COLO668 (cell line): ENCODE measurements around the gene CRHR2.

Source experiments
- DNase-seq: peaks from one replicate; lab custom pipeline; 2025; ENCODE audit not compliant: unreplicated experiment; lab: John Stamatoyannopoulos, UW

The CRHR2 gene

DNA sequence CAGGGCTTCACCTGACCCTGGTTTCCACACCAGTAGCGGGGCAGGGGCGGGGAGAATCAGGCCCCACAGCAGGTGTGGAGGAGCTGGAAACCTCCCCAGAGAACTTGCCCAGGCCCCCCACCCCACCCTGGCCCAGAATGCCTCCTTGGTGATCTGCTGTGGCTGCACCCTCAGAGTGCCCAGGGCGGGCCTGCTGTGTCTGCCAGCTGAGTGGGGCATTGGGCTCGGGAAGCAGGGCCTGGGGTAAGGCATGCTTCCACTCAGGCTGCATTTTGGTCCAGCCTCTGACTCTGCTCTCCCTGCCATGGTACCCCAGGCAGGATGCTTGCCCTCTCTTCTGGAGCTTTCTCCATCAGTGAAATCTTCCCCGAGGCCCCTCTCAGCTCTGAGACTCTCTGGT, 1.1 kb upstream of the CRHR2 start:
- DNase-seq, result no peak

DNA sequence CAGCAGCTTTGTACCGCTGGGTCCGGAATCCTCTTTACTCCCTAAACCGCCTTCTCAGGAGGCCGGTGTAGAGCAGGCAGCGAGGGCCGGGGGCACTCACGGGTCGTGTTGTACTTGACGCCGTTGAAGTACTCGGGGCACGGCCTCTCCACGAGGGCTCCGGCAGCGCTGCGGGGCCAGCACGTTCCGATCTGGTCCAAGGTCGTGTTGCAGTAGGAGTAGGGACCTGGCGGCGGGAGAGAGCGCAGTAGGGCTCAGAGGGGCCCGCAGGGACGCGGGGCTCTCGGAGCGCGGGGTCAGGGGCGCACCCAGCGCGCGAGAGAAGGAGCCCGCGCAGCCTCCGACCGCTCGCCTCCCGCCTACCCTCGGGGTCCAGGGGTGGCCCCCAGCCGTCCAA, 443 bp downstream of the CRHR2 start:
- peak; percentile 53 for DNase-seq

DNA sequence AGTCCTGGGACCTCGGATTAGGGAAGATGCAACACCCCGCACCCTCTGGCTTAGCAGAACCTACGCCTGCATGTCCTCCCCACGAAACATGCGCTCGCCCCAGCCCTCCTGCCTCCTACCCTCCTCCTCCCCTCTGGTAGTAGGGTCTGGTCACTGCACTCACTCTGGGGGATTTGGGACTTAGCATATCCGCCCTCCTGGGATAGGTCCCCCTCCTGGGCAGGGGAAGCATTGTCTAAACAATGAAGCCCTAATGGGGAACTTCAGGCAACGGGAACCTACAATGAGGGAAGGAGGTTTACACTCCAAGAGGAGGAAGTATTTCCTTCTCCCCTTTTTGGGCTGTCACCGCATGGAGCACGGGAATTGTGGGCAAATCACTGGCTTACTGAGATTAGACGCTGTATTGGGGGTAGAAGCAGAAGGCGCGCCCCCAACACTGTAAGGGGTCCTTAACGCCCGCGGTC, 892 bp downstream of the CRHR2 start:
- DNase-seq, result no peak

DNA sequence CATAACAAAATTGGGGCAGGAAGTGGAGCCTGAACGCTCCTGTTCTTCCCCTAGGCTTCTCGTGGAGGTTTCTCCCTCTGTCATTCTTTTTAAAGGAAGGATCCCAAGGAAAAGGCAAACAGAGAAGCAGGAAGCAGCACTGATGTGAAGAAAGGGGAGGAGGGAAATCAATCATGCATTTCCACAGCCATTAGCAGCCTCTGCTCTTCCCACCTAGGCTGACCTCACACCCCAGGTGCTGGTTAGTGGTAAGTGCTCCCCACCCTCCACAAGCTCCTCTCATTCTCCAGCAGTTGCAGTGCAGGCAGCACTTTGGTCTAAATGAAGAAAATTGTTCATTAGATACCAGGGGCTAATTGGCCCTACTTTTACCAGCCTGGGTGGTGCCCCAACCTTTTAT, 2.6 kb downstream of the CRHR2 start:
- peak; percentile 35 for DNase-seq

DNA sequence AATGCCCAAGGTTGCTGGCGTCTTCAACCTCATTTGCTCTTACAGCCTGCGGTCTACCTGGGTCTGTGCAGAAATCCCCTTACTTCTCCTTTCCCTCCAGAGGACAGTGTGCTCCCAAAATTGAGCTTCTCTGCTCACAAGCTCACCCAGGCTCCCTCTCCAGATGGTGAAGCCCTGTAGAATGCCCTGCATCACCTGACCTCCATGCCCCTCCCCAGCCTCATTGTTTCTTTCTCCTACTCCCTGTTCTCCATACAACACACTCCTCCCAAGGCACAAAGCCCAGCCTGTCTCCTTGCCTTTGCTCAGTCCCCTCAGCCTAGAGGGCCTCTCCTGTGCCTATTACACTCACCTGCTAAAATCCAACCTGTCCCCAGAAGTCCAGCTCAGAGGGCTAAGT, 3.5 kb downstream of the CRHR2 start:
- DNase-seq, result no peak

DNA sequence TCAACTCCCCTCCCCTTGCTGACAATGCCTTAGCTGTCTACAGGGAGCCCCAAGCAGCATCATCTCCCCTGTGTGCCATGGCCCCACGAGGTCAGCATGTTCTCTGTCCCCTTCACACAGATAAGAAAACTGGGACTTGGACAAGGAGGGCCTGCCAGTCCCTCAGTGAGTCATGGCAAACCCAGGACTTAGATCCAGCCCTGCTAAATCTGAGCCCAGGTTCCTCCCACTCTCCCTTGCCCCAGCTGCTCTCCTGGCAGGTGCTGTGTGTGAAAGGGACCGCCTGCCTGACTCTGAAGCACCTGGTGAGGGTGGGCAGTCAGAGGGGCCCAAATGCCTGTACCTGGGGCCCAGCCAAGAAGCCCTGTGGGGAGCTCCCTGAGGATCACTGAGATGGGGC, 7.4 kb downstream of the CRHR2 start:
- peak; percentile 22 for DNase-seq

DNA sequence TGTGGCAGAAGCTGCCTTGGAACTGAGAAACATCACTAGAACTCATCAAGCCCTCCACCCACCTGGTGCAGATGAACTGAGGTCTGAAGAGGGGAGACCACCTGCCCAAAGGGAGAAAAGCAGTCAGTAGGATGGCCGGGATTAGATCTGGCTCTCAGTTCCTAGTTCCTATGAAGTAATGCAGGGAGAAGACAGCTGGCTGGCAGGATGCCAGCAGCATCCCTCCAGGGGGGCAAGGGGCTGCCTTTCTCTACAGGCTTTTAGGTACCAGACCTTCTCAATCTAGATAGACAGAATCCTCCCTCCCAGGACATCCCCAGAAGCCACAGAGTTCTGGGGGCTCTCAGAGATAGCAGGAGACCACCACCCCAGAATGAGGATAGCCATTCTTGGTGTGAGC, 7.8 kb downstream of the CRHR2 start:
- DNase-seq, result no peak

DNA sequence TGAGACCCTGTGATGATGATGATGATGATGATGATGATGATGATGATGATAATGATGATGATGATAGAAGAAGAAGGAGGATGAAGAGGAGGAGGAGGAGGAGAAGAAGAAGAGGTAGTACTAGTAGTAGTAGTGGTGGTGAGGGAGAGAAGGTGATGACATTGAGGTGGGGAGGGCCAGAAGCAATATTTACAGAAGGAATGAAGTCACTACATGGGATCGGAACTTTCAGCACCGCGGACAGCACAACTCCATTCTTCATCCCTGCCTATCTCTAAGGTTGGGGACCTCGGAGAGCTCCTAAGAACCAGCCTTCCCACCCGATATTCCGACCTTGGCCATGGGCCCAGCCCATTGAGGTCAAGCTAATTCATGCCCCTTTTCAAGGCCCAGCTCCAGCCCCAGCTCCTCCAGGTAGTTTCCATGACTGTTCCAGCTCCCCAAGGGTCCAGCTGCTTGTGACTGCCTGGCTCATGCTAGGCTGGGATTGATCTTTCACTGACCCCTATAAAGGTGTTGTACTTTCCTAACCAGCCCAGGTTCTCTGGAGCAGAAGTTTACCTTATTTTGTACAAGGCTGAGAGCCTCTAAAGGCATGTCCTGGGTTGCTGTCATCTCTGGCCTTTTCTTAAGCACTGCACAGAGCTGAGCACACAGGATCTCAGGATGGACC, 10.3 kb downstream of the CRHR2 start:
- no peak for DNase-seq

DNA sequence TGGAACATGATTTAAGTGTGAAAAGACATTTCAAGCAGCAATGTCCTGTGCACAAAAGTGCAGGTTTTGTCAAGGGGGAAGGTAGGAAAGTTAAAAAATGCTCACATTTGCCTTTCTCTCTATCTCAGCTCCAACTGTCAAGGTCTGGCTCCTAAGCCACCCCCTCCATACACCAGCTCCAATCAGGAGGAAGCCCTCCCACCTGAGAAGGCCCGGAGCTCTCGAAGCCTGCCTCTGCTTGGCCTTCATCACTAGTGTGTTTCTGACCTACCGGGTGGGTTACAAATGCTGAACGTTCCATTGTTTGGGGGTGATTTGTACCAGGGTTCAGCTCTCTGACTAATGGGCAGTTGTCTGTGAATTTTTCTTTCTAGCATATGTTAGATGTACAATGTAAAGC, 14.2 kb downstream of the CRHR2 start:
- no peak for DNase-seq

DNA sequence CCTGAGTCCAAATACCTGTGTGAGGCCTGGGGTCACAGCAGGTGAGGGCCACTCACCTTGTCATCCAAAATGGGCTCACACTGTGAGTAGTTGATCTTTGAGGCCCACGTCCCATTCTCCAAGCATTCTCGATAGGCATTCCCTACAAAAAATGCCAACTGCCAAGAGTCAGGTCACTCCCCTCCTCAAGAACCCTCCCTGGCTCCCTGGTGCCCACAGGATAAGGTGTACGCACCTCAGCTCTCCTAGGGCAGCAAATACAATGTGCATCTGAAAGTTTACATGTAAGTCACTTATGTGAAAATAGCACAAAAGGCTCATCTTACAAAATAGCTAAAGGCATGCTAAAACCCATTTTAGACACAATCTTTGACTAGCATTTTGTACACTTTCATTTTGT, 15.1 kb downstream of the CRHR2 start:
- DNase-seq, result no peak

DNA sequence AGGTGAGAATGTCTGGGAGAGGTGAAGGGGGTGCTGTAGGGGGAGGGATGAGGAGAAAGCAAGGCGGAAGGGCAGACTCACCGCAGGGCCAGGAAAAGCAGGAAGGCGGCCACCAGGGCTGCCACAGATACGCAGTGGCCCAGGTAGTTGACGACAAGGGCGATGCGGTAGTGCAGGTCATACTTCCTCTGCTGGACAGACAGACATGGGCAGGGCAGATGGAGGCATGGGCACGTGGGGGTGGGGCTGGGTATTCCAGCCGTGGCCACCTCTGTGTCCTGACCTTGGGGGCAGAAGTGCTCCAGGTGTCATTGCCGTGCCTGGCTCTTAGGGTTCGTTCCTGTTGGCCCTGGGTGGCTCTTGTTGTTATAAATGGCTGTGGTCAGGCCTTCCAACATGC, 16.8 kb downstream of the CRHR2 start:
- no peak for DNase-seq

DNA sequence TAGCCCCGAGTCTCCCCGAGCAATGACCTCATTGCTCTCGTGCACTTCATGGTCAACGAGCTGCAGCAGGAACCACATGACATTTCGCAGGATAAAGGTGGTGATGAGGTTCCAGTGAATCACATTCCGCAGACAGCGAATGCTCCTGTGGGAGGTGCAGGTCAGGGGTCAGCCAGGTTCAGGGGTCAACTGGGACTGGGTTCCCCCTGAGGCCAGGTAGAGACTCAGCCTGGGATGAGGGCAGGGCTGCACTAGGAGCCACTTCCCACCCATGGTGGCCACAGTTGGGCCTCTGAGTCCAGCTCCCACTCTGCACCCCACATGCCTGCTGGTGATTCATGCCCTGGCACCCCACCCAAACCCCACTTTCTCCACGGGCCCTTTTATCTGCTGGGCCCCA, 17.2 kb downstream of the CRHR2 start:
- DNase-seq, result no peak

DNA sequence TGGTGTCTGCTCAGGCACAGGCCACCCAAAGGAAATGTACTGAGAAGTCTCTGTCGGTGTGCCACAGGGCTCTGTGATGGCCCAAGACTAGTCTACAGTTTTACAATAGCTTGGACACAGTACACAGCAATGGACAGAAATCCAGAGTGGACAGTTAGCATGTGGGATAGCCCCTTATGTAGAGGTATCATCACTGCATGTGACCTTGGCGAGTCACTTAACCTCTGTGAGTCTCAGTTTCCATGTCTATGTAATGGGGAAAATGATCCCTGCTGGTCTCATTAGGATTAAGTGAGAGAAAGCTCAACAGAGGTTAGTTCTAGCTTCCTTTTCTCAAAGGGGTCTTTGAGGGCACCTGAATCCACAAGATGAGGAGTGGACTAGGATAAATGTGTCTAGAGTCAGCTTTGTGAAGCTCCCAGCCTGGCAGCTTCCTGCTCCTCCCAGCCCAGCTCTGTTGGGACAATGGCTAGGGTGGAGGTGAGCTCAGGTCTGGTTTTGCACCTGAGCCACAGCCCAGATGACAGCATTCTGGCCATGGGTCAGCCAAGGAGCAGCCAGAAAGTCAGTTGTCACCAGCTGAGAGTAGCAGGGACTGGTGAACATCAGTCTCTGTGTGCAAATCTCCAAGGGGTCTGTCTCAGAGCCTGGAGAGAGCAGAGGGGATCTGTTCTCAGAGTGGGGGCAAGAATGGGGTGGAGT, 17.9 kb downstream of the CRHR2 start:
- no peak for DNase-seq

DNA sequence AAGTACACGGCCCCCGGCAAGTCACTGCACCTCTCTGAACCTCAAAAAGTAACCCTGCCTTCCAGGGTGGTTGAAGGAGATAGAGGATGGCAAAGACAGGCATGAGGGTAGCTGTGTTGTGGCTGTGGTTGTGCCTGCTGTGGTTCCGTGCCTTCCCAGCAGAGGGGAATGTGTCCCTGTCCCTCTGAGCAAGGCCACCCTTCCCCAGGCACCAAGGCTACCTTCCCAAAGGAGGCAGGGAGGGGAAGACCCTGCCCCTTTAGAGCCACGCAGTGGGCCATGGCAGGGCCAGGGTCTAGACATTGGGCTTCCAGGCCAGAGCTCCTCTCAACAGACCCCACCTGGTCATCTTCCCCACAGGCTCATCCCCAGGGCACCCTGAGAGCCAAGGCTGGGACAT, 18.8 kb downstream of the CRHR2 start:
- no peak for DNase-seq

DNA sequence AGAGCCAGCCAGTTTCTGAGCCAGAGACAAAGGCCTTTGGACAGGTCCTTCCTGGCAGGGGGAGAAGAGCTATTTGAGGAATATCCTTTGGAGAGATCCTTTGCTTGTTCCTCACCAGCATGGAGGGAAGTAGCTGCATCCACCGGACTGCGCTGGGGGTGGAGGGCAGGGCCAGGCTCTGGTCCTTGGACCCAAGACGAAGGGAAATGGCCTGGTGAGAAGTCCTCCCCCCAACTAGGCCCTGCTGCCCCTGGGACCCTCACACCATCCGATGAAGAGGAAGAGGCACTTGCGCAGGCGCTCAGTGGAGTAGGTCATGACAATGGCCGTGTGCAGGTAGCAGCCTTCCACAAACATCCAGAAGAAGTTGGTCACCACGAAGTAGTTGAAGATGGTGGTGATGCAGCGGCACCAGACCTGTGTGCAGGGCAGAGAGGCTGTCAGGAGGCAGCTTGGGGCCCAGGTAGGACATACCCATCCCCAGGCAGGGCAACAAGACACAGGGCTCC, 19.8 kb downstream of the CRHR2 start:
- no peak for DNase-seq

DNA sequence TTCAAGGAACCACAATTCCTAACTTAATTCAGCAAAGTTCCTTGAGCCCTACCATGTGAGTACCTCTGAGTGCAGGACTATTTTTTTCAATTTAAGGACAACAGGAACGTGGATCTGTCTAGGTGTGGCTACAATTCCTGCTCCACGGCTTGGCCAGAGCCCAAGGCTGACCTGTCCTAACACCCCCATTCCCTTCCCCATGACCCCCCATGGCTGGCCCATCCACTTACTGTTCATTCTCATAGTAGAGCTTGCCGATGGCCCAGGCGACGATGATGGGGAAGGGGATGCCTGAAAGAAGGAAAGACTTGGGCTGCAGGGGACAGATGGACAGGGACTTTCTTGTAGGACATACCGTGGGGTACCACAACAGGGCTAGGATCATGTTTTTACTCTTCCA, 20.3 kb downstream of the CRHR2 start:
- DNase-seq, result no peak

DNA sequence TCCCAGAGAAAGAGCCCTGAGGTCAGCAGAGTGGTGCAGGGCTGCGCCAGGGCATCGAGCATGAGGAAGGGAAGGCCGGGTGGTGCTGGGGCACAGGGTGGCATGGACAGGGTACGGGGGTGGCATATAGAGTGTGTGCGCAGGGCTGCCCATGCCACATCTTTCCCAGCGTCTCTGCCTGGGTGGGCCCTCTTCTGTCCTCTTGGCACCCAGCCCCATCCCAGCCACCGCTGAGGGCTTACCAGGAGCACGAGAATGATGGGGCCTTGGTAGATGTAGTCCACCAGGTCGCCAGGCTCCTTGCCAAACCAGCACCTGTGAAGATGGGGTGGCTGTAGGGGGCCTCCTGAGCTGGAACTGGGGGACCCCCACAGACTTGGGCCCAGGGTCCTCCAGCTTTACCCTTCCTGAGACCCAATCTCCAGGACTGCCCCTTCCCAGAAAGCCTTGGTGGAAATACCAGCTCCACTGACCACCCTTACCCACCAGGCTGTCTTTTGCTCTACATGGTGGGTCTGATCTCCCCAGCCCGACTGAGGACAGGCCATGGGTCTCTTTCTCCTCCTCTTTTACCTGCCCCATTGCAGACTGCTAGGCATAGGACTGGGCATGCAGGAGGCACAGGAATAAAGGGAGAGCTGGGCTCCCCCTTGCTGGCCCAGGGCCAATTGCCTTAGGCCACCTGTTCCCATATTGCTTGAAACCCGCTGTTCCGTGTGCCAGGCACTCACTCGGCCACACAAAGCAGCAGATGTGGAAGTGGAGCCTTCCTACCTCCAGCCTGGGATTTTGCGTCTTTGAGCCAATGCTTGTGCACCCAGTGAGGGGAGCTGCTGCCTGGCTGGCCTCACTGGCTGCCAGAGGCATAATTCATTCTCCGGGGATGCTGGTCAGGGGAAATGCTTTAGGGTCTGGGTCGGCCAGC, 21.7 kb downstream of the CRHR2 start:
- DNase-seq, result peak; percentile 94

DNA sequence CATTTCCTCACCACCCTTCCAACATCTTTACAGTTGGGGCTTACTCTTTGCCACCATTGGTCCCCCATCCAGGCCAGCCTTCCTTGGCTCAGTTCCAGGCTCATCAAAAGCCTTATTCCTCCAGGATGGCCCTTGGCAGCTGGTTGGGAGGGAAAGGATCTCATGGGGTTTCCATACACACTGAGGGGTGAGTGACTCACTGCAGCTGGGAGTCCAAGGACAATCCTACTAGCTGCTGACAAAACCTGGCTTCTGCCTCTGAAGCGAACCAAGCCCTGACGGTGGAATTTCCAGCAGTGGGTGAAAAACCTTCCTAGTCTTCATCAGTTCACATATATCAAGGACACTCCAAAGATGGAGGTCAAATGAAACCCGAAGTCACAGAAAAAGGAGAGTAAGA, 22.9 kb downstream of the CRHR2 start:
- peak; percentile 66 for DNase-seq

DNA sequence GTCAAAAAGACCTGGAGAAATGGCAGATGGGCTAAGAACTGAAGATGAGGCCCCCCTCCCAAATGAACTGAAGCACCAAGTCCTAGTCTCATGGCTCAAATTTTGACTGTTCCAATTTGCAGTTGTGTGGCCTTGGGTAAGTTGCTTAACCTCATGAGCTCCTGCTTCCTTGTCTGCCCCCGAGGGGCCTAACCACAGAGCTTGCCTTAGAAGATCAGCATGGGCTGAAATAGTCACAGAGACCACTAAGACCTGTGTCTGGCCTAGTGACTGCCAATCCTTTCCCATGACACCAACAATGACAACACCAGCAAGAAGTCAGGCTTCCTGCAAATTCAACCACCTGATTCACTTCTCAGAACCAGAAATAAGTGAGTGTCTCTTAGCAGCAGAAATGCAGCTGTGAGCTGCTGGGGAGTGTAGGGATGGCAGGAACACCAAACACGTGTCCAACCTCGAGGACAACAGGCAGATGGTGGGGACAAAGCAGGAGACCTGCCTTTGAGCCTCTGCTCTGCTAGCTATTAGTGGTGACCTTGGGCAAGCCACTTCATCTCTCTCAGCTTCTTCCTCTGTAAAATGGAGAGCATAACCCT, 23.7 kb downstream of the CRHR2 start:
- DNase-seq, result no peak

DNA sequence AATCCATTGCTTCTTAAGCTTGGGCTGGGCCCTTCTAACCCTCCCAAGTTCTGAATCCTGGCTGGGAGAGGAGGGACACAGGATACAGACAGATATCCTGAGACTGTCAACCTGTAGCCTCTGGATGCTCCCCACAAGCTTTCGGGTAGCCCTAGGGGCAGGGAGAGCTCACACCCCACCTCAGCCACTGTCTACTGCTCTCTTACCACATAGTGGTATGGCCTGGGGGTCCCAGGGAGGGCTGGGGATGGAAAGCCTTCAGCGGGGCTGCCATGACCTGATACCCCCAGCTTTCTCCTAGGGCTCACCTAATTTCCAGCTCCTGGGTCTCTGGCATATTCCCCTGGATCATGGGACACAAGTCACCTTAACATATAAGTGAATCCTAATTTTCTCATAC, 25.1 kb downstream of the CRHR2 start:
- no peak for DNase-seq
